Measurements from ENCODE around the gene CSNK1G1. TPM values are rescaled to one million over a fixed set of nuclear protein-coding genes. Genes with fewer than 3 reads are reported as not detected.
A peak's percentile ranks its signal among the peaks of the same experiment; 100 is the strongest.

Gene CSNK1G1
- total and polyA plus RNA-seq, 2 of the 4 experiments (the other 2 are of a cell fraction): 7.4 to 29.4 TPM

DNA sequence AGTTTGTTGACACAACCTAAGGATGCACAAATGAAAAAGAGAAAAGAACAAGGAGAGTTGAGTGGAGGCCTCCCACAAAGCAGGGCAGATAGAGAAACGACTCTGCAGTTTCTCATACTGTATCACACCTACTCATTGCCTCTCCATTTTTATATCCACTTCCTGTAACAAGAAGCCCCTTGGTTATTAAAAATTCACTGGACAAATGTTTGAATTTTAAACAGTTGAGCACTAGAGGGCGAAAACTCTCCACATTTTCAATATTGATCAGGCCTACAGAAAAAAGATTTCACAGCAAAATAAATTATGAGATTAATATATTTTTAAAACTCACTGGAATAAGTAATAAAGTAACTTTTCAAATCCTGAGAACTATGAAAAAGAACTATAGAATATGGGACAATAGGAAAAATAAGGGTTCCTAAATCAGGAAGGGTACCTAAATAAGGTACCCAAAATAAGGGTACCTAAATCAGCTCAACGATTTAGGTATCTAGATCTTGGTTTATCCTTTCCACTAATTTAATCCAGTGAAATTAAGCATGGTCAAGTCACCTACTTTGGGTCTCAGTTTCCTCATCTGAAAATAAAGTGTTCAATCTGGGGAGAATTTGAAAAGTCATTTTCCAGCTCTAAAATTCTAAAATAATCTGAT, 146.2 kb downstream of the CSNK1G1 start:
- dilution Hi-C loops (cut with HindIII; ENCODE audit: low sequenced_read_pairs, unreplicated experiment) (no loop called here), intact Hi-C loops (cut with micrococcal nuclease) (loop anchor here (1.0 kb wide), 1 partner anchor 146 kb away; the partner anchor contains the start of gene CSNK1G1), in situ Hi-C loops (cut with MboI; ENCODE audit: low sequenced_read_pairs) (loop anchor here (5.0 kb wide), 1 partner anchor 157 kb away; no protein-coding TSS in a partner anchor)
- no CpG with 5 or more reads among the region's 3 CpGs for WGBS, 2 experiments (ENCODE audit: extremely low coverage in 2 of 2, insufficient read length in 1 of 2)
- Histone ChIP-seq H3K14ac (replicated peaks; ENCODE audit: low read depth, low read length) (no peak overlapping the region), H3K4me3 (ENCODE audit: insufficient read depth, low read depth, low read length) (no peak overlapping the region), H3K4me1 (ENCODE audit: control insufficient read depth, insufficient read depth, low read length) (peaks cover 2% of the 10 kb centered on the region; the same call in 1 of the 2 replicates), H3K18ac (ENCODE audit: low read depth, low read length) (no peak overlapping the region), H3K27me3 (ENCODE audit: control insufficient read depth, insufficient read depth, low read length) (no peaks in the 10 kb centered on the region), H2AK9ac (replicated peaks; ENCODE audit: low read depth, low read length, poor library complexity) (no peak overlapping the region), H3K9me3 (ENCODE audit: control insufficient read depth, insufficient read depth, low read length) (no peaks in the 10 kb centered on the region), H3K36me3 (ENCODE audit: control insufficient read depth, insufficient read depth, low read length) (peaks cover 4% of the 10 kb centered on the region), H3K79me1 (ENCODE audit: low read depth in 1 of 2, low read length in 2 of 2) (peaks cover 12 to 17% of the 10 kb centered on the region in 2 experiments), H3K4me2 (ENCODE audit: low read depth, low read length) (no peak overlapping the region; the same call in 1 of the 2 replicates), H3K56ac (ENCODE audit: extremely low read depth, insufficient read depth, low read length) (no peak overlapping the region), H3K4ac (ENCODE audit: low read depth, low read length) (no peak overlapping the region), H2BK5ac (ENCODE audit: low read depth, low read length, poor library complexity, severe bottlenecking) (no peak overlapping the region), H3K27ac (ENCODE audit: insufficient read depth, low read length) (no peak overlapping the region), H4K8ac (ENCODE audit: low read depth in 2 of 2, low read length in 2 of 2) (no peak overlapping the region), H3K9me1 (ENCODE audit: insufficient read depth, low read length) (no peaks in the 10 kb centered on the region), H4K91ac (ENCODE audit: insufficient read depth, low read depth, low read length) (no peak overlapping the region), H3K9ac (ENCODE audit: low read depth, low read length) (no peak overlapping the region), H2BK20ac (ENCODE audit: low read depth, low read length) (no peak overlapping the region), H2AFZ (replicated peaks; ENCODE audit: low read length, poor library complexity) (no peak overlapping the region), H2AK5ac (ENCODE audit: low read depth, low read length) (no peak overlapping the region), H2BK15ac (ENCODE audit: low read depth, low read length) (no peak overlapping the region), H4K5ac (ENCODE audit: low read depth, low read length) (peak overlapping the region; percentile 84; the same call in 1 of the 2 replicates), H2BK120ac (ENCODE audit: low read depth, low read length) (no peak overlapping the region), H3K23ac (ENCODE audit: low read depth, low read length) (no peak overlapping the region), H4K20me1 (ENCODE audit: insufficient read depth, low read length) (no peaks in the 10 kb centered on the region)
- BruUV-seq (replicated peaks): no TSS peak
- POLR2A ChIA-PET (ENCODE audit: unreplicated experiment): no interaction called here
- peak; percentile 64 for DNase-seq
- no peak for TF ChIP-seq MXI1 (IDR thresholded peaks at IDR 0.05; ENCODE audit: borderline replicate concordance, low read depth, low read length)
- TF ChIP-seq, protein P1, sequence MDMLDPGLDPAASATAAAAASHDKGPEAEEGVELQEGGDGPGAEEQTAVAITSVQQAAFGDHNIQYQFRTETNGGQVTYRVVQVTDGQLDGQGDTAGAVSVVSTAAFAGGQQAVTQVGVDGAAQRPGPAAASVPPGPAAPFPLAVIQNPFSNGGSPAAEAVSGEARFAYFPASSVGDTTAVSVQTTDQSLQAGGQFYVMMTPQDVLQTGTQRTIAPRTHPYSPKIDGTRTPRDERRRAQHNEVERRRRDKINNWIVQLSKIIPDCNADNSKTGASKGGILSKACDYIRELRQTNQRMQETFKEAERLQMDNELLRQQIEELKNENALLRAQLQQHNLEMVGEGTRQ (IDR thresholded peaks at IDR 0.05; ENCODE audit: low read depth, low read length): no peak
- peak; percentile 69 for TF ChIP-seq RAD21 (IDR thresholded peaks at IDR 0.05; ENCODE audit: low read length)
- TF ChIP-seq, protein P2, sequence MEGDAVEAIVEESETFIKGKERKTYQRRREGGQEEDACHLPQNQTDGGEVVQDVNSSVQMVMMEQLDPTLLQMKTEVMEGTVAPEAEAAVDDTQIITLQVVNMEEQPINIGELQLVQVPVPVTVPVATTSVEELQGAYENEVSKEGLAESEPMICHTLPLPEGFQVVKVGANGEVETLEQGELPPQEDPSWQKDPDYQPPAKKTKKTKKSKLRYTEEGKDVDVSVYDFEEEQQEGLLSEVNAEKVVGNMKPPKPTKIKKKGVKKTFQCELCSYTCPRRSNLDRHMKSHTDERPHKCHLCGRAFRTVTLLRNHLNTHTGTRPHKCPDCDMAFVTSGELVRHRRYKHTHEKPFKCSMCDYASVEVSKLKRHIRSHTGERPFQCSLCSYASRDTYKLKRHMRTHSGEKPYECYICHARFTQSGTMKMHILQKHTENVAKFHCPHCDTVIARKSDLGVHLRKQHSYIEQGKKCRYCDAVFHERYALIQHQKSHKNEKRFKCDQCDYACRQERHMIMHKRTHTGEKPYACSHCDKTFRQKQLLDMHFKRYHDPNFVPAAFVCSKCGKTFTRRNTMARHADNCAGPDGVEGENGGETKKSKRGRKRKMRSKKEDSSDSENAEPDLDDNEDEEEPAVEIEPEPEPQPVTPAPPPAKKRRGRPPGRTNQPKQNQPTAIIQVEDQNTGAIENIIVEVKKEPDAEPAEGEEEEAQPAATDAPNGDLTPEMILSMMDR (conservative IDR thresholded peaks at IDR 0.05; ENCODE audit: low read depth, low read length): peak; percentile 70
- TF ChIP-seq SMC3 (IDR thresholded peaks at IDR 0.05; ENCODE audit: low read depth, low read length): peak; percentile 83
- no peak for TF ChIP-seq RFX5 (IDR thresholded peaks at IDR 0.05; ENCODE audit: low read depth, low read length)
- peak; percentile 70 for ATAC-seq (ENCODE audit: low read depth)
- CTCF ChIA-PET: interaction anchor here (0.6 to 0.7 kb wide), 2 partner anchors 10 to 181 kb away, joined by 3 to 6 read pairs; no protein-coding TSS in a partner anchor
